ENCODE results near the gene PPP1R9A.

PPP1R9A gene

GRCh38 chr7:94912085-94912484, 4.7 kb downstream of the PPP1R9A start:
- DNase-seq, result no peak

DNA sequence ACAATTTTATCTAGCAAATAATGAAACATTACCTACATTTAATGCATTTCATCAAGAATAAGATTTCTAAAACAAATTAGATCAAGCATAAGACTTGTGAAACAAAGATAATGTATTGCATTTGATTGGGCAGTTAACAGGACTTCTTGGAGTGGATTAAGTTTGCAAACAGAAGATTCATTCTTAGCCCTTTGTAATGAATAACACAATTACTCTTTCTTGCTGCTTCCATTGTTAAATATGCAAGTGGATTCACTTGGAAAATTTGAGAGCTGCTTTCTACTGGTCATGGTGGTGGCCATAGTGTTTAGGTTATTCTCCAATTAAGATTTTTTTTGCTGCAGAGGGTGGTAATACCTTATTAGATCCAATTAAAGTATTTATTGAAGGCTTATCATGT, 6.0 kb downstream of the PPP1R9A start:
- peak; percentile 75 for DNase-seq

- DNase-seq, result no peak
Observed at GRCh38 chr7:94921911-94922310, 14.5 kb downstream of the PPP1R9A start.

- DNase-seq, result no peak
Observed at GRCh38 chr7:94922457-94922856, 15.1 kb downstream of the PPP1R9A start.

- DNase-seq, result no peak
Observed at GRCh38 chr7:94923412-94923811, 16.0 kb downstream of the PPP1R9A start.

GRCh38 chr7:94928168-94928707, 20.8 kb downstream of the PPP1R9A start:
- no peak for DNase-seq

DNA sequence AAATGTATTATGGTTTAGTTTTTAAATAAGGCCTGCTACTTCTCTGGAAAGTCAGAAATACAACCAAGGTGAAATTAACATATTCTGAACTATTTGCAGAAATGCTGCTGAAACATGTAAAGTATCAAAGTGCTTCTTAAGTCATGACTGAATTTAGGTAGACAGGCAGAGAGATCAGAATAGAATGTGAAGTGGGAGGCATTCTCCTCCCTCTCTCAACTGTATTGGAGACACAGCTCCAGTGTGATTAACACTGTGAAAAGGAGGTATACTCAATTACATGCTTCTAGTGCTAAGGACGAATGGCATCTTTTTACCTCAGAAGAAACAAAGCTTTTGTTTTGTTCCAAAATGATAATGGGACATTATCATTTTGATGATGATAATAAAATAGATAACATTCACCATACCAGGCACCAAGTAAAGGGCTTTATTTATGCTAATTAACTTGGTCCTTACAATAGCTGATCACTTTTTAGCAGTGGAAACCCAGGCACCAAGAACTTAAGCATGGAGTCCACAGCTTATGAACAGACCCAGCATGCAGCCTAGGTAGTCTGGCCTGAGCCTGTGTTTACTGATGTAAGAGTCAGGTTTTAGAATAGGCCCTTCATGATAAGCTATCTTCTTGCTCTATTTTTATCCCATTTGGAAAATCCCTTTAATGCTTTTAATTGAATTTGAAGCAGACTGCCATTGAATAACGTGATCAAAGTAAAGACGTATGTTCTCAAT, 26.0 kb downstream of the PPP1R9A start:
- peak; percentile 88 for DNase-seq

GRCh38 chr7:94939395-94939794, 32.0 kb downstream of the PPP1R9A start:
- DNase-seq, result no peak

GRCh38 chr7:94940241-94940640, 32.8 kb downstream of the PPP1R9A start:
- no peak for DNase-seq

DNA sequence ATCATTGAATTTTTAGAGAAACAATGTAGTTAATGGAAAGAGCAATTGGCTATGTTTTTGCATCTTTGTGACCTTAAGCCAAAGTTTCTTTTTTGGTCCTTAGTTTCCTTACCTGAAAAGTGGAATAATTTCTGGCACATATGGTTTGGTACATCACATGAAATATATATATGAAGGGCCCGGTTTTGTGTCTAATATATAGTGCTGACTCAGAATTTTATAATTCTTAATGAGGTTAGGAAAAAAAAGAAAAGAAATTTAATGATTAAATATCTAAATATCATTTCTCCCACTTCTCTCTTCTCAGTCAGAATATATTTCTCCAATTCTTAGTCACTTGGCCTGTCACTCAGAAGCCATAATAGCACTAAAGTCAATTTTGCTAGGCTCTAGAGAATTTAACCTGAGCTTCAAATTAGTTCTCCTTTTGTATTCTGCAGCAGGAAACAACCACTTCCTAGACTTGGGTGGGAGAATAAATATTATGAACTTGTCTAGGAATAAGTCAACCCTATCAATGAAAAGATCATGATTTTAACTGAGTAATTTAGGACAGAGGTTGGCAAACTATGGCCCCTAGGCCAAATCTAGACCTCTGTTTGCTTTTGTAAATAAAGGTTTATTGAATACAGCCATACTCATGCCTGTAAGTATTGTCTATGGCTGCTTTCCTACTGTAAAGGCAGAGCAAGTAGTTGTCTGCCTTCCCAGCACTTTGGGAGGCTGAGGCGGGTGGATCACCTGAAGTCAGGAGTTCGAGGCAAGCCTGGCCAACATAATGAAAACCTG, 34.6 kb downstream of the PPP1R9A start:
- DNase-seq, result no peak

- no peak for DNase-seq
Observed at GRCh38 chr7:94943134-94943533, 35.7 kb downstream of the PPP1R9A start.

DNA sequence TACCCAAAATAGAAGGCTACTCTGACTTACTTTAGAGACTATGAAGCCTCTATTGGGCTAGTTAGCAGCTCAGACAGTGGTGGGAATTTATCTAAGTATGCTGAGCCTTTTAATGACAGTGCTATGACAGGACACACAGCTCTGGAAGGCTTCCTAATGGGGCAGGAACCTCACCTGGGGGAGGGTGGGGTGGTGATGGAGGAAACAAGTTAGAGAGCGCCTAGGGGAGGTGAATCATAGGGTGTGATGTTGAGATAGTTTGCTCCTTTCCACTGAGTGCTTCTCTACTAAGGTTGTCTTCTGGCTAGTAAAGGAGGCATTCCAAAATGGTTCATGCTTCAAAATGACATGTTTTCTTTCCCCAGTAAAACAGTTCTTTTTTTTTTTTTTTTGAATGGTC, 42.1 kb downstream of the PPP1R9A start:
- no peak for DNase-seq

GRCh38 chr7:94955807-94956206, 48.4 kb downstream of the PPP1R9A start:
- DNase-seq, result no peak

GRCh38 chr7:94957061-94957460, 49.7 kb downstream of the PPP1R9A start:
- DNase-seq, result no peak

- DNase-seq, result no peak
Observed at GRCh38 chr7:94962661-94963060, 55.3 kb downstream of the PPP1R9A start.

- DNase-seq, result no peak
Observed at GRCh38 chr7:94969434-94970084, 62.2 kb downstream of the PPP1R9A start.

DNA sequence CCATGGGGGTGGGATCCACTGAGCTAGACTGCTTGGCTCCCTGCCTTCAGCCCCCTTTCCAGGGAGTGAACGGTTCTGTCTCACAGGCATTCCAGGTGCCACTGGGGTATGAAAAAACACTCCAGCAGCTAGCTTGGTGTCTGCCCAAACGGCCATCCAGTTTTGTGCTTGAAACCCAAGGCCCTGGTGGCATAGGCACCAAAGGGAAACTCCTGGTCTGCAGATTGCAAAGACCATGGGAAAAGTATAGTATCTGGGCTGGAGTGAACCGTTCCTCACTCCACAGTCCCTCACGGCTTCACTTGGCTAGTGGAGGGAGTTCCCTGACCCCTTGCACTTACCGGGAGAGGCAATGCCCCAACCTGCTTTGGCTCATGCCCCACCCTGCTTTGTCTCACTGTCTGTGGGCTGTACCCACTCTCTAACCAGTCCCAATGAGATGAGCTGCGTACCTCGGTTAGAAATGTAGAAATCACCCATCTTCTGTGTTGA, 62.7 kb downstream of the PPP1R9A start:
- DNase-seq, result no peak

DNA sequence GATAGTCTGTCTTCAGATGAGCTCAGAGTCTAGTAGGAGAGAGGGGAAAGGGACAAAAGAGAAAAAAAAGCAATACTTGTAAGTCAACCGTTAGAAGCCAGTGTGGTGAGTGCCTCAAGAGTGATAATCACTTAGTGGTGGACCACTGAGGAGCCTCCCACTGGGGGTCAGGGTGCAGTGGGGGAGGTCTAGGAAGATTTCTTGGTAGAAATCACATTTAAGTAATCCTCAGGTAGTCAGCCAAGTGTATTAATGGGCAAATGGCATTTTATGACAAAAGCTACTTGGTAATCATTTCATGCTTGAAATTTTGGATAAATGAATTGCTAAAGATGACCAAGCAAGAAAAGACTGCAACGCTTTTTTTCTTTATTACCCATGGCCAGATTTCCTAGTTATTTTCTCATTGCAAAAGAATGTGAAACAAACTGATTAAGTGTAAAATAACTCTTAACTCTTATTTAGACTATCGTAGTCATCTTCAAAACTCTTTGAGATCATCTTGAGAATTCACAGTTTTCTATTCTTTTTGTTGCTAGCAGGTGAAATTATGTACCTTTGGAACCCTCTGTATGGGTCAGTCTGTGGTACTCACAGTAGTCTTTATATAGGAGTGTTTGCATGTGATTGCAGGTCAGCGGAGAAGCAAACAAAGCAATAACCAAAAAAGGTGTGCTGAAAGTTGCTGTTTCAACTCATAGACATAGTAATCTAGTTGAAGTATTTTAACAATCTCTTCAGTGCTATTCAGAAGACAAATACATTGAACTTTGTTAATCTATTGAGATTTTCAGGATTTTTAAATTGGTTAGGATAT, 63.9 kb downstream of the PPP1R9A start:
- DNase-seq, result no peak

- no peak for DNase-seq
Observed at GRCh38 chr7:94972296-94972695, 64.9 kb downstream of the PPP1R9A start.

DNA sequence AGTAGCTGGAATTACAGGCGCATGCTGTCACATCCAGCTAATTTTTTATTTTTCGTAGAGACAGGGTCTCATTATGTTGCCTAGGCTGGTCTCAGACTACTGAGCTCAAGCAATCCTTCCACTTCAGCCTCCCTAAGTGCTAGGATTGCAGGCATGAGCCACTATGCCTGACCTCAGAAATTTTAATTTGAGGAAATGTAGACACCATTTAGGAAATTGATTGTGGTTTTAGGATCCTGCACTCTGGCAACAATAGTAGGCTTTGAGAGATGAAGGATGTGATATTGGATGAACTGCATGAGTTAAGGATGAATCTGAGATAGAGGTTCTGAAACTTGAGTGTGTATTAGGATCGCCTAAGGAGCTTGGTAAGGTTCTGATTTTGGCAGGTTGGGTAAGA, 66.5 kb downstream of the PPP1R9A start:
- DNase-seq, result no peak

GRCh38 chr7:94974423-94974822, 67.0 kb downstream of the PPP1R9A start:
- no peak for DNase-seq

- no peak for DNase-seq
Observed at GRCh38 chr7:94975336-94975735, 67.9 kb downstream of the PPP1R9A start.

Data from NCI-H82 (cell line).